HCT116 (cell line): ENCODE measurements around the gene DPYD. TPM values are rescaled to one million over a fixed set of nuclear protein-coding genes. Genes with fewer than 3 reads are reported as not detected.

Source experiments
- ATAC-seq: fragments of 200-7000 bp; cut with Tn5 transposase; 2 replicates; pipeline ENCODE4 v1.9.1; 2020; ENCODE audit warnings: mild to moderate bottlenecking, moderate library complexity
- BruUV-seq: library from RNA; stranded (reverse); fragments of 400-500 nt; replicated peaks from 2 replicates; lab custom pipeline; 2021; lab: Mats Ljungman, UMichigan
- CTCF ChIA-PET: fragments of 300-600 bp; sonication (Branson Sonifier 250); formaldehyde crosslinking; loops from one replicate; lab custom pipeline; 2021; ENCODE audit warnings: antibody characterized with exemption; lab: Charles Lee
- POLR2A ChIA-PET: fragments of 300-600, 350-600 bp; sonication (Branson Sonifier 250); formaldehyde crosslinking; loops from one replicate; lab custom pipeline; 2021; ENCODE audit warnings: antibody characterized with exemption; lab: Charles Lee
- RAD21 ChIA-PET, 2 experiments: fragments of 300-600 bp; sonication (Branson Sonifier 250); formaldehyde crosslinking; loops; one replicate each; lab custom pipeline; 2023; ENCODE audit warnings: low total read pairs in 2 of 2; ENCODE audit not compliant: uncharacterized antibody in 2 of 2, unreplicated experiment in 2 of 2, low non-redundant PET in 1 of 2; lab: Charles Lee
- DNase-seq: peaks from one replicate; pipeline ENCODE4 v3.0.0-alpha.2; 2010; ENCODE audit warnings: low read depth, low spot score
- H2AFZ ChIP-seq: fragments of 200-600 bp; shearing (Covaris generic), sonication (generic); 2 replicates; pipeline ENCODE4 v1.6.1; 2017; ENCODE audit warnings: low read depth, mixed run types, mixed read lengths, antibody characterized with exemption, low read length; ENCODE audit not compliant: poor library complexity, severe bottlenecking
- H3K27ac ChIP-seq: 2 replicates; pipeline ENCODE4 v1.5.1; 2012; ENCODE audit warnings: low read depth, low read length
- H3K27me3 ChIP-seq: fragments of 200-600 bp; sonication (generic); 2 replicates; pipeline ENCODE4 v1.6.1; 2016; ENCODE audit warnings: mixed run types, low read length, mixed read lengths; ENCODE audit not compliant: insufficient read depth
- H3K36me3 ChIP-seq, 2 experiments: fragments of 200-500 bp in 1 of 2; fragments of 200-600 bp in 1 of 2; sonication (Bioruptor generic) in 1 of 2; sonication (generic) in 1 of 2; 2 replicates each; pipeline versions ENCODE4 v1.5.1 to v1.6.1; 2014 to 2016; ENCODE audit warnings: low read length in 2 of 2, inconsistent platforms in 1 of 2, mixed read lengths in 1 of 2, mixed run types in 1 of 2; ENCODE audit not compliant: insufficient read depth in 2 of 2, control insufficient read depth in 1 of 2
- H3K4me1 ChIP-seq, 2 experiments: fragments of 200-600 bp in 1 of 2; sonication (generic) in 1 of 2; 2 replicates each; pipeline versions ENCODE4 v1.5.1 to v1.6.1; 2012 to 2017; ENCODE audit warnings: low read length in 2 of 2, inconsistent platforms in 1 of 2, mild to moderate bottlenecking in 1 of 2, mixed read lengths in 1 of 2, mixed run types in 1 of 2, moderate library complexity in 1 of 2; ENCODE audit not compliant: insufficient read depth in 2 of 2, control insufficient read depth in 1 of 2
- H3K4me2 ChIP-seq: fragments of 200-600 bp; sonication (generic); 2 replicates; pipeline ENCODE4 v1.6.1; 2017; ENCODE audit warnings: mixed run types, low read length, mixed read lengths
- H3K4me3 ChIP-seq, 2 experiments: fragments of 200-600 bp in 1 of 2; sonication (generic) in 1 of 2; replicated peaks in 1 of 2; 2 replicates each; pipeline ENCODE4 v1.5.1; 2011 to 2016; ENCODE audit warnings: low read length in 2 of 2, control low read depth in 1 of 2, low read depth in 1 of 2, mild to moderate bottlenecking in 1 of 2, mixed read lengths in 1 of 2, mixed run types in 1 of 2
- H3K79me2 ChIP-seq: fragments of 200-600 bp; sonication (generic); 2 replicates; pipeline ENCODE4 v1.6.1; 2017; ENCODE audit warnings: mild to moderate bottlenecking, mixed run types, low read length, moderate library complexity, mixed read lengths; ENCODE audit not compliant: insufficient read depth
- H3K9ac ChIP-seq: fragments of 200-600 bp; sonication (generic); 2 replicates; pipeline ENCODE4 v1.6.1; 2016; ENCODE audit warnings: low read length, mixed read lengths
- H3K9me2 ChIP-seq: fragments of 200-600 bp; sonication (generic), shearing (Covaris generic); 2 replicates; pipeline ENCODE4 v1.6.1; 2017; ENCODE audit warnings: mixed run types, mild to moderate bottlenecking, moderate library complexity; ENCODE audit not compliant: insufficient read depth
- H3K9me3 ChIP-seq, 2 experiments: fragments of 200-500 bp in 1 of 2; fragments of 200-600 bp in 1 of 2; sonication (Bioruptor generic) in 1 of 2; sonication (generic) in 1 of 2; 2 replicates each; pipeline ENCODE4 v1.6.1; 2014 to 2017; ENCODE audit warnings: low read length in 2 of 2, mixed read lengths in 2 of 2, inconsistent platforms in 1 of 2, low read depth in 1 of 2, mild to moderate bottlenecking in 1 of 2, mixed run types in 1 of 2, moderate library complexity in 1 of 2; ENCODE audit not compliant: control insufficient read depth in 1 of 2, insufficient read depth in 1 of 2
- H4K20me1 ChIP-seq: fragments of 200-600 bp; sonication (generic), shearing (Covaris generic); 2 replicates; pipeline ENCODE4 v1.6.1; 2017; ENCODE audit warnings: mixed run types, mild to moderate bottlenecking, moderate library complexity; ENCODE audit not compliant: insufficient read depth
- CBX3 ChIP-seq: IDR thresholded peaks from 2 replicates; pipeline ENCODE4 v1.6.1; 2012; ENCODE audit warnings: low read depth
- EGR1 ChIP-seq: IDR thresholded peaks from 2 replicates; pipeline ENCODE4 v1.6.1; 2012; ENCODE audit warnings: low read depth
- ELF1 ChIP-seq: IDR thresholded peaks from 2 replicates; pipeline ENCODE4 v1.6.1; 2012; ENCODE audit warnings: low read depth, borderline replicate concordance
- EZH2 ChIP-seq: fragments of 200-600 bp; sonication (generic); IDR thresholded peaks from 2 replicates; pipeline ENCODE4 v1.6.1; 2017; ENCODE audit warnings: antibody characterized with exemption, mixed run types
- EZH2phosphoT487 ChIP-seq: fragments of 200-600 bp; IDR thresholded peaks from 2 replicates; pipeline ENCODE4 v1.6.1; 2018; ENCODE audit warnings: antibody characterized with exemption, borderline replicate concordance
- MAX ChIP-seq: IDR thresholded peaks from 2 replicates; pipeline ENCODE4 v1.6.1; 2012
- POLR2A ChIP-seq: IDR thresholded peaks from 2 replicates; pipeline ENCODE4 v1.7.0; 2011; ENCODE audit warnings: borderline replicate concordance; ENCODE audit not compliant: insufficient read depth, insufficient read length; ENCODE audit errors: extremely low read depth
- POLR2AphosphoS5 ChIP-seq: IDR thresholded peaks from 2 replicates; pipeline ENCODE4 v1.6.1; 2011; ENCODE audit warnings: mild to moderate bottlenecking, low read depth, low read length, moderate library complexity
- SIN3A ChIP-seq: IDR thresholded peaks from 2 replicates; pipeline ENCODE4 v1.6.1; 2012; ENCODE audit warnings: low read depth
- SP1 ChIP-seq: IDR thresholded peaks from 2 replicates; pipeline ENCODE4 v1.6.1; 2012; ENCODE audit warnings: low read depth
- SRF ChIP-seq: IDR thresholded peaks from 2 replicates; pipeline ENCODE4 v1.6.1; 2012; ENCODE audit warnings: low read depth
- ZBTB33 ChIP-seq: IDR thresholded peaks from 2 replicates; pipeline ENCODE4 v1.6.1; 2011; ENCODE audit warnings: mild to moderate bottlenecking, low read length, moderate library complexity; ENCODE audit not compliant: insufficient replicate concordance; ENCODE audit errors: extremely low read depth
- ZFX ChIP-seq: fragments of 450-650 bp; IDR thresholded peaks from 2 replicates; pipeline ENCODE4 v1.6.1; 2017
- intact Hi-C: fragments of 100-400 bp; cut with micrococcal nuclease; formaldehyde crosslinking; loops from 2 replicates; pipeline ENCODE4 v1.10.0; 2022
- total RNA-seq: library from RNA; stranded (reverse); gene quantifications from one replicate; pipeline ENCODE4 v1.2.1, GENCODE V29; 2021; ENCODE audit not compliant: unreplicated experiment
- TF ChIP-seq, protein P1 (sequence below): IDR thresholded peaks from 2 replicates; pipeline ENCODE4 v1.6.1; 2012

Gene DPYD
- total RNA-seq, 1 experiment from 2014 or later, result 1.7 TPM

DNA sequence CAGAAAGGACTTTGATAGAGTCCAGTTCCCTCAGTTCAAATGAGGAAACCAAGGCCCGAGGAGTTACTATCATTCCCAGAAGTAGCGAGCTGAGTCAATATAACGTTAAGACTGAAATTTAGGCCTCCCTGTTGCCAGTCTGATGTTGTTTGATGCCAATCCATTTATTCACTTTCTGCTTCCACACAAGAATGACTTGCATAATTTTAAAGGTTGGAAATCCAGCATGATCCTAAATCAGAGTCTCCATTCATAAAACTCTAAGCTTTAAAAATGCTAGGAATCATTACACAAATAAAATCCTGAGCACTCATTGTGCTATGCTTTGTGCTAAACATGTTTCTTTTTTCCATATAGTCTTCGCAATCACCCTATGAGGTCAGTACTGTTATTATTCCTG lies 784.9 kb downstream of the DPYD start:
- no TSS peak for BruUV-seq
- Histone ChIP-seq H3K4me3 (no peak overlapping the region), H3K9me3 (no peaks in the 10 kb centered on the region), H3K27me3 (no peaks in the 10 kb centered on the region), H3K79me2 (no peaks in the 10 kb centered on the region), H4K20me1 (no peaks in the 10 kb centered on the region), H3K9ac (no peak overlapping the region), H3K4me1 (peaks cover 5 to 10% of the 10 kb centered on the region in 2 experiments; a peak in 3 of 4 replicates), H3K4me2 (no peak overlapping the region), H3K9me2 (no peaks in the 10 kb centered on the region), H3K36me3 (no peaks in the 10 kb centered on the region), H3K27ac (no peak overlapping the region), H2AFZ (no peak overlapping the region)
- CTCF ChIA-PET, result no interaction called here
- POLR2A ChIA-PET, result no interaction called here
- DNase-seq (no peak), ATAC-seq (no peak)
- RAD21 ChIA-PET, result no interaction called here
- intact Hi-C loops, result no loop called here
- TF ChIP-seq ZBTB33 (no peak), SP1 (no peak), POLR2AphosphoS5 (no peak), EZH2 (no peak), ELF1 (no peak), MAX (no peak), POLR2A (no peak), SIN3A (no peak), EGR1 (no peak), CBX3 (no peak), EZH2phosphoT487 (no peak), ZFX (no peak), SRF (no peak)
- TF ChIP-seq, protein P1, sequence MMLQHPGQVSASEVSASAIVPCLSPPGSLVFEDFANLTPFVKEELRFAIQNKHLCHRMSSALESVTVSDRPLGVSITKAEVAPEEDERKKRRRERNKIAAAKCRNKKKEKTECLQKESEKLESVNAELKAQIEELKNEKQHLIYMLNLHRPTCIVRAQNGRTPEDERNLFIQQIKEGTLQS, result no peak
